ENCODE data around the gene CFAP99.

- no peak for TF ChIP-seq POLR2A (IDR thresholded peaks at IDR 0.05)
- TF ChIP-seq CTCF (IDR thresholded peaks at IDR 0.05 in 4 of 5, conservative IDR thresholded peaks at IDR 0.05 in 1 of 5) = no peak
Measured at GRCh38 chr4:2394528-2394927, 24.2 kb upstream of the CFAP99 start.
